GM08714 (cell line): ENCODE results near the gene SMAD1.

ENCODE experiments used
- H3K4me3 ChIP-seq: fragments of 200-500 bp; sonication (Bioruptor generic); 2 replicates; pipeline ENCODE4 v1.5.1; 2014; ENCODE audit warnings: mild to moderate bottlenecking, low read length, inconsistent platforms
- ZNF274 ChIP-seq: IDR thresholded peaks from 2 replicates; pipeline ENCODE4 v1.6.1; 2012; ENCODE audit warnings: mild to moderate bottlenecking, low read depth, low read length

SMAD1 gene

GRCh38 chr4:145482209-145483037, 770 bp downstream of the SMAD1 start:
- H3K4me3 ChIP-seq, result peak overlapping the region; percentile 97
- TF ChIP-seq ZNF274, result no peak

GRCh38 chr4:145483514-145483913, 1.9 kb downstream of the SMAD1 start:
- H3K4me3 ChIP-seq, result peak overlapping the region; percentile 97
- TF ChIP-seq ZNF274, result no peak

- no peak for TF ChIP-seq ZNF274
- H3K4me3 ChIP-seq, result no peak overlapping the region
Observed at GRCh38 chr4:145484225-145484846, 2.7 kb downstream of the SMAD1 start.

GRCh38 chr4:145485120-145485519, 3.5 kb downstream of the SMAD1 start:
- no peak for TF ChIP-seq ZNF274
- peak overlapping the region; percentile 14; the same call in 1 of the 2 replicates for H3K4me3 ChIP-seq

- no peak overlapping the region for H3K4me3 ChIP-seq
- no peak for TF ChIP-seq ZNF274
Observed at GRCh38 chr4:145486603-145487002, 5.0 kb downstream of the SMAD1 start.

- TF ChIP-seq ZNF274, result no peak
- H3K4me3 ChIP-seq, result no peak overlapping the region
Observed at GRCh38 chr4:145487631-145488030, 6.0 kb downstream of the SMAD1 start.

GRCh38 chr4:145488310-145488709, 6.7 kb downstream of the SMAD1 start:
- H3K4me3 ChIP-seq, result no peak overlapping the region
- no peak for TF ChIP-seq ZNF274

GRCh38 chr4:145489556-145489955, 7.9 kb downstream of the SMAD1 start:
- no peak for TF ChIP-seq ZNF274
- H3K4me3 ChIP-seq, result no peak overlapping the region

GRCh38 chr4:145490361-145490760, 8.7 kb downstream of the SMAD1 start:
- no peak overlapping the region for H3K4me3 ChIP-seq
- no peak for TF ChIP-seq ZNF274

- TF ChIP-seq ZNF274, result no peak
- H3K4me3 ChIP-seq, result no peak overlapping the region
Observed at GRCh38 chr4:145490796-145491195, 9.1 kb downstream of the SMAD1 start.

- TF ChIP-seq ZNF274, result no peak
- H3K4me3 ChIP-seq, result no peak overlapping the region
Observed at GRCh38 chr4:145492376-145492775, 10.7 kb downstream of the SMAD1 start.

- no peak for TF ChIP-seq ZNF274
- H3K4me3 ChIP-seq, result no peak overlapping the region
Observed at GRCh38 chr4:145493166-145493565, 11.5 kb downstream of the SMAD1 start.

- no peak overlapping the region for H3K4me3 ChIP-seq
- TF ChIP-seq ZNF274, result no peak
Observed at GRCh38 chr4:145494666-145495270, 13.1 kb downstream of the SMAD1 start.

- no peak for TF ChIP-seq ZNF274
- no peak overlapping the region for H3K4me3 ChIP-seq
Observed at GRCh38 chr4:145496292-145496691, 14.6 kb downstream of the SMAD1 start.
